Activated CD4-positive, alpha-beta T cell treated with anti-CD3 and anti-CD28 coated beads, Interleukin-2, amount 50 U/mL, for 48 hours (primary cell): ENCODE measurements around the gene WRAP73.

Source experiments
- DNase-seq, 2 experiments: peaks; one replicate each; pipeline ENCODE4 v3.0.0-alpha.2; 2020

Gene WRAP73

GRCh38 chr1:3609769-3610526 is 40.0 kb downstream of the WRAP73 start:
- no peak for DNase-seq

GRCh38 chr1:3609016-3609768 is 40.7 kb downstream of the WRAP73 start:
- no peak for DNase-seq

GRCh38 chr1:3608154-3608553 is 41.7 kb downstream of the WRAP73 start:
- no peak for DNase-seq

- DNase-seq = no peak
Measured at GRCh38 chr1:3607703-3608065, 42.2 kb downstream of the WRAP73 start.

DNA sequence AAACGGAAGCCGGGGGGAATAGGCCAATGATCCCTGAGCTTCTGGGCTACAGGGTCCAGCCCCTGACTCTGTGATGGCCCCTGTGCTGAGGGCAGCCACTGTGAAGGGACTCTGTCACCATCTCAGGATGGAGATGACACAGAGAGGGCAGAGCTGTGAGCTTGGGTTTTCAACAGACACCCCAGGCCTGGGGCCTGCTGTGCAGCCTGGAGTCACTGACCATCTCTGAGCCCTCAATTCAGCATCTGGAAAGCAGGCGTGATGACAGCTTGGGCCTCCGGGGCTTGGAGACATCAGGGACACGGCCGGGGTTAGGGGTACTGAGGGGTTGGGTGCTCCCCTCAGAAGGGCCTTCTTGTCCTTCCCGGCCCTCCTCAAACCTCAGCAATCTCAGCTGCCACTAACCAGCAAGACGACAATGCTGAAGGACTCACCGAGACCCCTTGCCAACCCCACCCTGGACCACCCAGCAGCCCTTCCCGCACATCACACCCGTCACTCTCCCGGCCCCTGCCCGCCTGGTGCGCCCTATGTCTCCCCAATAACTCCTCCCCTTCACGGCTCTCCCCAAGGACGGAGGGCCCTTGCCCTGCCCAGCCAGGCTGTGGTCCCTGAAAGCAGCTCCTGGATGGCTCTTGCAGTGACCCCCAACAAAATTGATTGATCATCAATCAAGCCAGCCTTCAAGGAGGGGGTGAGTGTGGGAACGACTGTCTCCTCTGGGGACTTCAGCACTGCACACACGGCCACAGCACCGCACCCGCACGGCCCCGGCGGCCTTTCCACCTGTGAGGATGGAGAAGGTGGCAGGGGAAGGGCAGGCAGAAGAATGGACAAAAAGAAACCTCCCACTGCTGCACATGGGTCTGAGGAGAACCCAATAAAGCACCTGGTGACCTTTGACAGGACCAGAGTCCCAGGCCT is 42.9 kb downstream of the WRAP73 start:
- no peak for DNase-seq

DNA sequence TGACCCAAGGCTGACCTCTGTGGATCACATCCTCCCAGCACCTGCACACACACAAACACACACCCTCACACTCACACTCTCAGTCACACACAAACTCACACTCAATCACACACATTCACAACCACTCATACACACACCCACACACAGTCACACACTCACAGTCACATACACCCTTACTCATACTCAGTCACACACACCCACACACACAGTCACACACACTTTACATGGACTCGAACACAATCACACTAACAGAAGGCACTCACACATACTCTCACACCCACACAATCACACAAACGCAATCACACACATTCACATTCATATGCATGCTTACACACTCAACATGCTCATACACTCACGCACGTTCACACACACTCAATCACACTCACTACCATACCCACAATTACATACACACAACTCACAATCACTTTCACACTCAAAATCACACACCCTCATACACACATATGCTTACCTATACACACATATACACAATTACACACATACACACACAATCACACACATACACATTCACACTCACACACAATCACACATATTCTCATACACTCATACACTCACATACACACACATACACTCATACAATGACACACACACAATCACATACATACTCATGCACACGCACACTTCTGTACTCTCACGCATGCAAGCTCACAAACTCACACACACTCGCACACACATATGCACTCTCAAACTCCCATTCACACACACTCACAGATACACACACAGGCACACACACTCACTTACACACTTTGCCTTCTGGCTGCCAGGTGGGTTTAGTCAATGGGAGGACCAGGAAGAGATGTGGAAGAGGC is 44.7 kb downstream of the WRAP73 start:
- no peak for DNase-seq

DNA sequence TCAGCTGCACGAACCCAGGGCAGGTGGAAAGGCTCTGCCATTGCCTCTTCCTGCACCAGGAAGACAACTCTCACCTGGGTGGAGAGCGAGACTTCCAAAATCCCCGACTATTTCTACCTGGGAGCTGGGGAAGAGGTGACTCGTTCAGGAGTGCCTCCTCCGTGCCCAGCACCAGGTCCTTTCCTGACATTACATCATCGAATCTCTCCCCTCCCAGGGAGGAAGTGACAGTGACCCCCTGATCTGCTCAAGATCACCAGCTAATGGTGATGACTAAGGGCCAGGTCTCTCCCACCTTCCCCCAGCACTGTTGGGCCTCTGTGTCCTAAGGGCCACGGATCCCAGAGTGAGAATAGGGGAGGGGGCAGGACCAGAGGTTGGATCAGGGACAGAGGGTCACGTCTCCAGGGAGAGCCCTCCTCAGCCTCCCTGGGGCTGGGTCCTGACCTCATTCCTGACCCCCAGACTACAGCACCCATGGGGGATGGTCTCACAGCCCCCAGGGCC is 45.4 kb downstream of the WRAP73 start:
- DNase-seq = no peak

DNA sequence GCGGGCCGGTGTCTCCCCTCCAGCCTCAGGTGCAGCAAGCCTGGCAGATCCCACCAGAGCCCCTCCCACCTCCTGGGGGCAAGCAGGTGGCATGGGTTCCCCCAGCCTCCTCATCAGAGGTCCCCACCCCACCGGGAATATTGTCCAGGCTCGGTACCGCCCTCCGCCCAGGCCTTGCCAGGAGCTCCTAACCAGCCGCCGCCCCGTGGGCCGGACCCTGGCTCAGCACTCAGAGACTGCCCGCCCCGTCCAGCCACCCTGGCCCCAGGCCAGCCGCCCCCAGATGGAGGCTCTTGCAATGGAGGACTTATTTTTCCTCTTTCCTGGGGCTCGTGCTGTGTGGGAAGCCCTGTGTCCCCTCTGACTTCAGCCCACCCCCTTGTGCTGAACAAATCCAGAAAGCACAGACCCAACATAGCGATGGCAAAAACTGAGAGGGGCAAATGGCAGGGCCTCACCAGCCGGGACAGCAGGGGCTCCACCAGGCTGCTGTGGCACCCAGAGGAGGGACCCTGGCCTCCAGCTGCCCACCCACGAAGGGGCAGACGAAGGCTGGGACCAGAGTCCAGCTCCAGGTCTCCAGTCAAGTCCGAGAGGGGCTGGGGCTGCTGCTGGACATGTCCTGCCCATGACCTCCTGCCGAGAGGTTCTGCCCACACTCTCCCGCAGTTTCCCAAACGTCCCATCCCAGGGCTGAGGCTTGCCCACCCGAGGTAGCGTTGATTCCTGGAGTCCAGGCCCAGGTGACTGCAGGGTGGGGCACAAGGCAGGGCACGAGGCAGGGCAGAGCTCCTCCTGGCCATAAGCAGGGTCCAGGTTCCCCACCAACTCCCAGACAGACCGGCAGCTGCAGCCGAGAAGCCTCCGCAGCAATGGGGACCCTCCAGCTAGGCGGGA is 46.1 kb downstream of the WRAP73 start:
- DNase-seq = no peak

GRCh38 chr1:3603156-3603555 is 46.7 kb downstream of the WRAP73 start:
- DNase-seq = no peak

DNA sequence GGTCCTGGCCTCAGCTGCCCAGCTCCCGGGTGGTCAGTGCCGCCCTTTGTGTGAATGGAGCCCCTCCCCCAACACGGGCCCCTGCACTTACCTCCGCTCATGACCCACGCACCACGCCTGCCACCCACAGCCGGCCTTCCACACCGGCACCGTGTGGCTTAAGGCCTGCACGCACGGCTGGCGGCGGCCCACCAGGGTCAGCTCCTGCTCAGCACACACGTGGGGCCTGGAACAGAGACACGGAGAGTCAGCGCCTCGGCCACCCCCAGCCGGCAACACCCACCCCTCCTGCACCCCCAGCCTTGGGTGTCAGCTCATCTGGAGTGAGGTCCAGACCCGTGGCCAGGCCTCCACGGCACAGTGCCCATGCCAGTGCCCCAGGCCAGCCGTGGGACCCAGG is 47.5 kb downstream of the WRAP73 start:
- DNase-seq = no peak

DNA sequence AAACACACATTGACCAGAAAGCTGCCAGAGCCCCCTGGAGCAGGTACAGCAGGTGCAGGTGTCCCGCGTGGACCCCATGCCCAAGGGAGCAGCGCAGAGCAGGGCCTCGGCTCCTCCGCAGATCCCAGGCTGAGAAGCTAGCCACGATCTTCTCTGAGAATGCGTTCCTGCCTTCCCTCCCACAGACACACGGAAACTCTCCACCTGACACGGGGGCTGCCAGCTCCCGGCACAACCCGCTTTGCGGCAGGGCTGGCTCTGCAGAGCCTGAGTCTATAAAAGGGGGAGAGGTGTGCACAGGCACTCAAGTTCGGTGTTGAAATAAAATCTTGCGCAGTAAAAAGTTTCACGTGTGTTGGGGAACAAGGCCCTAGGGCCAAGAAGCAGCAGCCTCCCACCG is 48.2 kb downstream of the WRAP73 start:
- no peak for DNase-seq

GRCh38 chr1:3600354-3600753 is 49.5 kb downstream of the WRAP73 start:
- no peak for DNase-seq

- DNase-seq = no peak
Measured at GRCh38 chr1:3599816-3600215, 50.1 kb downstream of the WRAP73 start.

DNA sequence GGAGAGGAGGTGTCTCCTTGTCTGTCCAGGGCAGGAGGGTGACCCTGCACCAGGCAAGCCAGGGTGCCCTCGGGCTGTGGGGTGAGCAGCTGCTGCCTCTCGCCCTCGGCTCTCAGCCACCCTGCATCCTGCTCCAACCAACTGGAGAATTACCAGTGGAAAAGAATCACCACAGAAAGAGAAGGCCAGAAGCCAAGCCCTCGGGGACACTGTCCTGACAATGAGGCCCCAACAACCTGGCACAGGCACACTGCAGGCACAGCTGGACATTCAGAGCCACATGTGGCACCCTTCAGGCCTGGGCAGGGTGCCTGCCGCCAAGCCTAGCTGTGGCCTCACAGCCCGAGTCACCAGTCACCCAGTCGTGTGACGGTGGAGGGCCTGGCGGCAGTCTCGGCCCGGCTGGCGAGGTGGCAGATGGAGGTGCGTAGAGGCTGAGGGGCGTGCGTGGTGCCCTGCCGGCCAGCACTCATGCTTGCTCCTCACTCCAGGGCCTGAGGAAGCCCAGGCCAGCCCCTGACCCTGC is 50.6 kb downstream of the WRAP73 start:
- DNase-seq = no peak

- DNase-seq = no peak
Measured at GRCh38 chr1:3598522-3599285, 51.2 kb downstream of the WRAP73 start.

DNA sequence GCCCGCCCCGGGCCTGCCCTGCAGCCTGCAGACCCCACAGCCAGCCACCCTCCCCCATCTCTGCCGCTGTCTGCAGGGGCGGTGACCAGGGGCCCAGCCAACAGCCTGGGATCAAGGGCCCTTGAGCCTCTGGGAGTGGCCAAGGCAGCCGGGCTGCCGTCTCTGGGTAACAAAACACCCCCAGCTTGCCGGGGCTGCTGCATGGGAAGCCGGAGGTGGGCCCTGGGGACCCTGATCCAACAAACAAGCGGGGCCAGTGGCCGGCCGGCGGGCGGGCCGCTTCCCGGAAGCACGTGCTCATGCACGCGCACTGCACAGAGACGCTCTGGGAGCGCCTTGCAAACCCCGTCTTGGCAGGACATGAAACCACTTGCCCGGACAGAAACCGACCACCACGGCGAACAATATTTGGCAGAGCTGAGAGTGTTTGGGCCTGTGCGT is 51.8 kb downstream of the WRAP73 start:
- DNase-seq = no peak

DNA sequence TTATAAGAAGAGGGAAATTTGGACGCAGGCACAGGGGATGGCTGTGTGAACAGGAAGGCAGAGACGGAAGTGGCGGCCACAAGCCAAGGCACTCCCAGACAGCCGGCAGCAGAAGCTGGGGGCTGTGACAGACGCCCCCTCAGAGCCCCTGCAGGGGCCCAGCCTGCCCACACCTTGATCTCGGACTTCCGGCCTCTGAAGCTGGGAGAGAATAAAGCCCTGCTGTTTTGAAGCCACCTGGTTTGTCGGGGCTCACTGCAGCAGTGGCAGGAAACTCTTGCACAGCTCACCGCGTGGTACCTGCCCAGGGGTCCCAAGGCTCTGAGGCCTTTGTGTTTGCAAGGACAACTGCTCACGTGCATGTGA is 52.3 kb downstream of the WRAP73 start:
- DNase-seq = peak in 1 of 2 experiments; percentile 8

- no peak for DNase-seq
Measured at GRCh38 chr1:3596663-3597598, 53.0 kb downstream of the WRAP73 start.

DNA sequence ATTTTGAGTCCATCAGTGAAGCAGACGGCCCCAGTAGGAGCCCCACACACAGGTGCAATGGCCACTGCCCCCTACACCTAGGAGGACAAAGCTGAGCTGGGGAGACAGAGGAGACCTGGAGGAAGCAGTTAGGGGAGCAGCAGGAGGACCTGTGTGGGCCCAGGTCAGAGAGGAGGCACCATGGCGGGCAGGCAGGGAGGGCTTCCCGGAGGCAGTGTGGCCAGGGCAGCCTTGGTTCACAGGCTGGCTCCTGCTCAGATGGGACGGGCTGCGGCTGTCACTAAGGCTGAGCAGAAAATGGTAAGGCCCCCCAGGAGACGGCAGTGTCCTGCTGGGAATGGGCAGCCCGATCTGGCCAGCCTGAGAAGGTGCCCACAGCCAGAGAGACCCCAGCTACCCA is 54.0 kb downstream of the WRAP73 start:
- DNase-seq = no peak
